NB4 (cell line): ENCODE measurements around the gene M6PR.
"Not testable (repeated sequence)": the region's sequence is repeated elsewhere in the genome, so short reads cannot be mapped to it uniquely, and the experiment has no call there.

Experiments
- CTCF ChIP-seq: IDR thresholded peaks from one replicate; pipeline ENCODE4 v1.5.1; 2012; ENCODE audit warnings: low read depth, low read length
- MAX ChIP-seq: IDR thresholded peaks from 2 replicates; pipeline ENCODE4 v1.6.1; 2011; ENCODE audit warnings: low read depth, low read length
- MYC ChIP-seq: IDR thresholded peaks from 2 replicates; pipeline ENCODE4 v1.6.1; 2011; ENCODE audit warnings: low read depth, low read length
- POLR2A ChIP-seq: IDR thresholded peaks from 2 replicates; pipeline ENCODE4 v1.6.1; 2011; ENCODE audit warnings: mild to moderate bottlenecking; ENCODE audit not compliant: insufficient read length; ENCODE audit errors: extremely low read depth

GRCh38 chr12:8937842-8938442, 11.5 kb downstream of the M6PR start:
- not testable (repeated sequence) for TF ChIP-seq CTCF, MAX, MYC, POLR2A
